Heart left ventricle (tissue), 13 donors: ENCODE data around the gene TOMM7.

ENCODE experiments used
- POLR2A ChIP-seq, 2 donors: fragments of 450-650 bp; IDR thresholded peaks; one replicate each; pipeline ENCODE4 v1.6.1; 2017; ENCODE audit warnings: antibody characterized with exemption in 2 of 2, mild to moderate bottlenecking in 2 of 2, moderate library complexity in 2 of 2
- TF ChIP-seq, protein P1 (sequence below), 12 donors: fragments of 200-600 bp; sonication (generic) in 4 of 12; IDR thresholded peaks; one replicate each; pipeline versions ENCODE4 v1.5.0 to v1.8.0; 2018 to 2022; ENCODE audit warnings: antibody characterized with exemption in 12 of 12, mild to moderate bottlenecking in 5 of 12
- donor health status: ischemic (EF 13 %, LVEDD 7.1; RV severe dilation, severe dysfunction).
- donor health status: DM: no; HTN: yes; CAD: no.
- donor health status: DM: no; HTN: no; CAD: no.
- donor health status: ischemic (EF 25% LVEDD 6.9; RV normal size, moderate dysfunction).
- donor health status: ischemic (EF 25% LVEDD 5.7; RV mildly dilated, moderate dysfunction).
- donor health status: ischemic (EF 35%, LVEDD 5.7; RV mildly dilated, moderate dysfunction).
- donor health status: nonischemic (EF 11% LVEDD 7.7; RV severe dilation, severe dysfunction).
- donor health status: DM: yes; HTN: yes; CAD: no.
- donor health status: PGD.
- donor health status: ischemic (EF 29% LVEDD 5.4; RV normal size, mild dysfunction).
- donor health status: nonischemic (EF 23%, LVEDD 6.1; RV moderate dilation, normal function).

DNA sequence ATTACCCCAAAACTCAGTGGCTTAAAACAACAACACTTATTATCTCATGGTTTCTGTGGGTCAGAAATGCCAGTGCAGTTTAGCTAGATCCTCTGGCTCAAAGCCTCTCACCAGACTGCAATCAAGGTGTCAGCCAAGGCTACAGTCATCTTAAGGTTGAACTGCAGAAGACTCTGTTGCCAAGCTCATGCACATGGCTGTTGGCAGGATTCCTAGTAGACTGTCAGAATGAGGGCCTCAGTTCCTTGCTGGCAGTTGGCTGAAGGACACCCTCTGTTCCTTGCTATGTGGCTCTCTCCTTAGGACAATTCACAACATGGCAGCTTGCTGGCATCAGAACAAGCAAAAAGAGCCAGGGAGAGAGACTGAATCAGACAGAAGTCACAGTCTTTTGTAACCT is 34.7 kb downstream of the TOMM7 start:
- TF ChIP-seq, protein P1, sequence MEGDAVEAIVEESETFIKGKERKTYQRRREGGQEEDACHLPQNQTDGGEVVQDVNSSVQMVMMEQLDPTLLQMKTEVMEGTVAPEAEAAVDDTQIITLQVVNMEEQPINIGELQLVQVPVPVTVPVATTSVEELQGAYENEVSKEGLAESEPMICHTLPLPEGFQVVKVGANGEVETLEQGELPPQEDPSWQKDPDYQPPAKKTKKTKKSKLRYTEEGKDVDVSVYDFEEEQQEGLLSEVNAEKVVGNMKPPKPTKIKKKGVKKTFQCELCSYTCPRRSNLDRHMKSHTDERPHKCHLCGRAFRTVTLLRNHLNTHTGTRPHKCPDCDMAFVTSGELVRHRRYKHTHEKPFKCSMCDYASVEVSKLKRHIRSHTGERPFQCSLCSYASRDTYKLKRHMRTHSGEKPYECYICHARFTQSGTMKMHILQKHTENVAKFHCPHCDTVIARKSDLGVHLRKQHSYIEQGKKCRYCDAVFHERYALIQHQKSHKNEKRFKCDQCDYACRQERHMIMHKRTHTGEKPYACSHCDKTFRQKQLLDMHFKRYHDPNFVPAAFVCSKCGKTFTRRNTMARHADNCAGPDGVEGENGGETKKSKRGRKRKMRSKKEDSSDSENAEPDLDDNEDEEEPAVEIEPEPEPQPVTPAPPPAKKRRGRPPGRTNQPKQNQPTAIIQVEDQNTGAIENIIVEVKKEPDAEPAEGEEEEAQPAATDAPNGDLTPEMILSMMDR (IDR thresholded peaks at IDR 0.05): no peak
- TF ChIP-seq POLR2A (IDR thresholded peaks at IDR 0.05): no peak
